Retinal pigment epithelial cell (primary cell): ENCODE measurements around the gene RAB3GAP1.

Source experiments
- DNase-seq: peaks from one replicate; pipeline ENCODE4 v3.0.0-alpha.2; 2010; ENCODE audit warnings: low read depth
- H3K4me3 ChIP-seq: 2 replicates; pipeline ENCODE4 v1.5.1; 2011; ENCODE audit warnings: mild to moderate bottlenecking, low read length, control low read depth, moderate library complexity
- TF ChIP-seq, protein P1 (sequence below): conservative IDR thresholded peaks from 2 replicates; pipeline ENCODE4 v1.5.1; 2011; ENCODE audit warnings: low read depth, low read length, control low read depth, inconsistent platforms

The RAB3GAP1 gene

DNA sequence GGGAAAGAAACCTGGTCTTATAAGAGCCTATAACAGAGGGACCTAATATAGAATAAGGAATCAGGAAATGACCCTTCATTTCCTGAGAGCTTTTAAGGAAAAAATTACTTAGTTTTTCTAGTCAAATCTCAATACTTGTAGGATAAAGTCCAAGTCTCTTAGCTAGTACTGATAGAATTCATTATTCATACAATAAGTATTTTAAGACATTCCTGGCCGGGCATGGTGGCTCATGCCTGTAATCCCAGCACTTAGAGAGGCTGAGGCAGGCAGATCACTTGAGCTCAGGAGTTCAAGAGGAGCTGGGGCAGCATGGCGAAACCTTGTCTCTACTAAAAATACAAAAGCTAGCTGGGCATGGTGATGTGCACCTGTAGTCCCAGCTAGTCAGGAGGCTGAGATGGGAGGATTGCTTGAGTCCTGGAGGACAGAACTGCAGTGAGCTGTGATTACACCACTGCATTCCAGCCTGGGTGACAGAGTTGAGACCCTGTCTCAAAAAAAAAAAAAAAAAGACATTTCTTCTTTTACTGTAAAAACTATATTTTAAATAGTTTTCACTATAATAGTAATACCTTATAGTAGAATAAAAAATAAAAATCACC lies 3.2 kb downstream of the RAB3GAP1 start:
- TF ChIP-seq, protein P1, sequence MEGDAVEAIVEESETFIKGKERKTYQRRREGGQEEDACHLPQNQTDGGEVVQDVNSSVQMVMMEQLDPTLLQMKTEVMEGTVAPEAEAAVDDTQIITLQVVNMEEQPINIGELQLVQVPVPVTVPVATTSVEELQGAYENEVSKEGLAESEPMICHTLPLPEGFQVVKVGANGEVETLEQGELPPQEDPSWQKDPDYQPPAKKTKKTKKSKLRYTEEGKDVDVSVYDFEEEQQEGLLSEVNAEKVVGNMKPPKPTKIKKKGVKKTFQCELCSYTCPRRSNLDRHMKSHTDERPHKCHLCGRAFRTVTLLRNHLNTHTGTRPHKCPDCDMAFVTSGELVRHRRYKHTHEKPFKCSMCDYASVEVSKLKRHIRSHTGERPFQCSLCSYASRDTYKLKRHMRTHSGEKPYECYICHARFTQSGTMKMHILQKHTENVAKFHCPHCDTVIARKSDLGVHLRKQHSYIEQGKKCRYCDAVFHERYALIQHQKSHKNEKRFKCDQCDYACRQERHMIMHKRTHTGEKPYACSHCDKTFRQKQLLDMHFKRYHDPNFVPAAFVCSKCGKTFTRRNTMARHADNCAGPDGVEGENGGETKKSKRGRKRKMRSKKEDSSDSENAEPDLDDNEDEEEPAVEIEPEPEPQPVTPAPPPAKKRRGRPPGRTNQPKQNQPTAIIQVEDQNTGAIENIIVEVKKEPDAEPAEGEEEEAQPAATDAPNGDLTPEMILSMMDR = no peak
- DNase-seq = peak; percentile 62
- no peak overlapping the region for H3K4me3 ChIP-seq

DNA sequence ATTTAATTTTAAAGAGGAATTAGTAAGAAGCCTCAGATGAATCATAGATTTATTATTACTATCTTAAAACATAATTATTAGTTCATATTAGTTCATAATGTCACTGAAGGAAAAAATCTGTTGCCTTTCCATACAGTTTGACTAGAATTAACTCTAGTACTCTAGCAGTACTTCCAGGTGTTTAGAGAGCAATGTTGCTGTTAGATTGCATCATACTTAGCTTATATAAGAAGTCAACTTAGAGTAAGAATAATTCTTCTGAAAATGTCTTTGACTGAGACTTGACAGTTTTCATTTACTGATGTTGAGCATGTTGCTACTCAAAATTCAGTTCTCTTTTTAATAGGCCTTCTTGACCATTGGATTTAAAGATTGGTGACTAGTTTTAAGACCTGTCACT lies 4.7 kb downstream of the RAB3GAP1 start:
- TF ChIP-seq, protein P1 = no peak
- no peak for DNase-seq
- no peak overlapping the region for H3K4me3 ChIP-seq

DNA sequence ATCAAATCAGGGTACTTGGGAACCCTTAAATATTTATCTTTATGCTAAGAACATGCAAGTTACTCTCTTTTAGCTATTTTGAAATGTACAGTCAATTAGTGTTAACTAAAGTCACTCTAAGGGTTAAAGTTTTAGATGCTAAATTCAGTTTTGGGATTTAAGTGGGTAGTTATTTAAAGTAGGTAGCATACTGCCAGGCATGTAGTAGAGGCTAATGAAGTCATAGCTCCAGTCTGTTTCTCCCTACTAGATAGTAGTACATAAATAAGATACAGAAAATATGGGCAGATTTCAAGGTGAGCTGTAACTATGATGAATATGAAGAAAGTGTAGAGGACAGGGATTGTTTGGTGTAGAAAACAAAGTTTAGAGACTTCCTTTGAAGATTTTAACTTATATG lies 7.5 kb downstream of the RAB3GAP1 start:
- DNase-seq = no peak
- TF ChIP-seq, protein P1 = no peak
- H3K4me3 ChIP-seq = no peak overlapping the region

DNA sequence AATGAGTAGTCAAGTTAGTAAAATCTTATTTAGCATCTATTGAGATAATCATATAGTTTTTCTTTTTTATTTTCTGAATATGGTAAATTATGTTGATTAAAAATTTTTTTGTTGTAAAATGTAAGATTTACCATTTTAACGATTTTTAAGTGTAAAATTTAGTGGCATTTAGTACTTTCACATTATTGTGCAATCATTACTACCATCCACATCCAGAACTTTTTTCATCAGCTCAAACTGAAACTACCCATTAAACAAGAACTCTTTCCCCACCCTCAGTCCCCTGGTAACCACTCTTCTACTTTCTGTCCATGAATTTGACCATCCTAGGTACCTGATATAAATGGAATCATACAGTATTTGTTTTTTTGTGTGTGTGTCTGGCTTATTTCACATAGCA lies 11.1 kb downstream of the RAB3GAP1 start:
- DNase-seq = no peak
- no peak overlapping the region for H3K4me3 ChIP-seq
- TF ChIP-seq, protein P1 = no peak

DNA sequence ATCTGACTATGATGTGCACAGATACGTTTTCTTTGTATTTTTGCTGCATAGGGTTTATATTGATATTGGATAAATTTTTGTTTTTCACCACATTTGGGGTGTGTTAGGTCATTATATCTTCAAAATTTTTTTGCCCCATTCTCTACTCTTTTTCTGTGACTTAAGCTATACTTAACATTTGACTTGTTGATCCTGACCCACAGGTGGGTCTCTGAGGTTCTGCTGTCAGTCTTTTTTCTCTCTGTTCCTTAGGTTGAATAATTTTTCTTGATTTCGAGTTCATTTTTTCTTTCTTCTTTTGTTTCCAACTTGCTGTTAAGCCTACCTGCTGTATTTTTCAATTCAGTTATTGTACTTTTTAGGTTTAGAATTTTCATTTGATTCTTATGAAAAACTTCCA lies 12.1 kb downstream of the RAB3GAP1 start:
- TF ChIP-seq, protein P1 = no peak
- H3K4me3 ChIP-seq = no peak overlapping the region
- DNase-seq = no peak

DNA sequence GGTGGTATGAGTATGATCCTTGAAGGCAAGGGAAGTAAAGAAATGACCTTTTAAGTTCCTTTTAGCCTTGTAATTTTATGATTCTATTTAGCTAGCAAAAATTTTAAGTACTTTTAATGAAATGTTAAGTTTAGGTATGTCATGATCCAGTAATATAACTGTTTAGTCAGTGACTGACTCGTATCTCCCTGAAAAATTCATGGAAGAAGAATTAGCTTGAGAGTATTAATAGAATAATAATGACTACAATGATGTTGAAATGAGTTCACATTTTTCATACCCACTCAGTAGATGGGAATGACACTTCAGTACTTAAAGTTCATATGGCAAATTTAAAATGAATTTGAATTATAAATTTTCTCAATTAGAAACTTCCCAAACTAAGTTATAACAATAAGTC lies 14.6 kb downstream of the RAB3GAP1 start:
- DNase-seq = no peak
- TF ChIP-seq, protein P1 = no peak
- no peak overlapping the region for H3K4me3 ChIP-seq

DNA sequence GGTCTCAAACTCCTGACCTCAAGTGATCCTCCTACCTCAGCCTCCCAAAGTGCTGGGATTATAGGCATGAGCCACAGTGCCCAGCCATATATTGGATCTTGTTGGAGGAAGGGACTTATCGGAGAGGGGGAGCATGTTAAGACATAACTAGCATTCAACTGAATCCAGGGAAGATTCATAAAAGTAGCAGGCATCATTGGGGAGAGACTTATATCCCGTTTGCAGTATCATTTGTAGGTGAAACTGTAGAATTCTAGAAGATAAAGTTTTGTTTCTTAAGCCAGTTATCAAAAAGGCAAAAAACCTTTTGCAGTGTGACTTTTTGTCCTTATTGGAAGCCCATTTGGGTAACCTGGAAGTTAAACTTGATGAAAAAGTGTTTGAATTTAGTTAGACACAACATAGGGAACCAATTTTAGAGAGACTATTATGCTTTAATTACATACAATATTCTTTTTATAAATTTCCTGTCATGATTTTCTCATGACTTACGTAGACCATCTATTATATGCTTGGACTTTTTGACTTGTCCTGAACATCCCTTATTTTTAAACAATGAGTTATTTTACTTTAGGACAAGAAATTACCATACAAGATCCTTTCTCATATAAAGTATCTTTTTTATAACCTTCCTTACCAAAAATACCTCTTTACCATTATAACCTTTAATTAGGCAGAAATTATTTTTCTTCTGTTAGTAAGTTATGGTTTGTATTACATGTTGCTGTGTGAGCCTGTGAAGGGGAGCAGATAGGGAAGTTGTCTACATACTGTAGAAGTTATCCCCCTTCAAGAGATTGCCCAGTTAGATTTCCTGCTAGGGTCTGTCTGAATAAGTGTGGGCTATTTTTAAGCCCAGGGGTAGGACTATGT lies 20.3 kb downstream of the RAB3GAP1 start:
- TF ChIP-seq, protein P1 = no peak

More for the DNA sequence above, 20.3 kb downstream of the RAB3GAP1 start:
- no peak for DNase-seq
- H3K4me3 ChIP-seq = no peak overlapping the region
